Activated CD8-positive, alpha-beta memory T cell treated with anti-CD3 and anti-CD28 coated beads, Interleukin-2, amount 50 U/mL, for 24 hours (primary cell): ENCODE data around the gene STAP2.

Experiments
- DNase-seq: peaks from one replicate; pipeline ENCODE4 v3.0.0-alpha.2; 2020; ENCODE audit errors: extremely low read depth

STAP2 gene

GRCh38 chr19:4327252-4327876, 11.3 kb downstream of the STAP2 start:
- DNase-seq, result peak; percentile 63

- DNase-seq, result no peak
These were observed 11.8 kb downstream of the STAP2 start for GRCh38 chr19:4326837-4327251.

- DNase-seq, result no peak
These were observed 12.3 kb downstream of the STAP2 start for GRCh38 chr19:4326215-4326836.

- no peak for DNase-seq
These were observed 14.4 kb downstream of the STAP2 start for GRCh38 chr19:4324228-4324627.

GRCh38 chr19:4323692-4324091, 14.9 kb downstream of the STAP2 start:
- DNase-seq, result no peak

GRCh38 chr19:4322942-4323665, 15.5 kb downstream of the STAP2 start:
- no peak for DNase-seq

- no peak for DNase-seq
These were observed 18.2 kb downstream of the STAP2 start for GRCh38 chr19:4320419-4320818.

- DNase-seq, result no peak
These were observed 19.4 kb downstream of the STAP2 start for GRCh38 chr19:4319067-4319718.

- DNase-seq, result no peak
These were observed 20.2 kb downstream of the STAP2 start for GRCh38 chr19:4318460-4318859.

- DNase-seq, result no peak
These were observed 21.7 kb downstream of the STAP2 start for GRCh38 chr19:4316956-4317355.

- no peak for DNase-seq
These were observed 24.7 kb downstream of the STAP2 start for GRCh38 chr19:4313847-4314490.

- no peak for DNase-seq
These were observed 28.1 kb downstream of the STAP2 start for GRCh38 chr19:4310247-4311121.

- DNase-seq, result no peak
These were observed 33.0 kb downstream of the STAP2 start for GRCh38 chr19:4305659-4306058.

GRCh38 chr19:4305257-4305612, 33.4 kb downstream of the STAP2 start:
- no peak for DNase-seq

- DNase-seq, result peak; percentile 34
These were observed 33.9 kb downstream of the STAP2 start, which contains the start of gene FSD1 for GRCh38 chr19:4304538-4305256. FSD1 (plus strand) TSS chr19:4304598; CDS start chr19:4304747, 149 bp downstream.

- DNase-seq, result no peak
These were observed 34.6 kb downstream of the STAP2 start for GRCh38 chr19:4303819-4304537.

- no peak for DNase-seq
These were observed 36.4 kb downstream of the STAP2 start, which contains the start of gene TMIGD2 for GRCh38 chr19:4302243-4302640. TMIGD2 (minus strand) TSS chr19:4302389; CDS start chr19:4302385, 4 bp downstream.

- DNase-seq, result no peak
These were observed 36.9 kb downstream of the STAP2 start for GRCh38 chr19:4301590-4302242.

GRCh38 chr19:4300589-4300988, 38.0 kb downstream of the STAP2 start:
- no peak for DNase-seq
